Measurements from ENCODE around the gene KCNC4. TPM values are rescaled to one million over a fixed set of nuclear protein-coding genes. Genes with fewer than 3 reads are reported as not detected.

The KCNC4 gene
- total and polyA plus RNA-seq, 12 donors = 1.1 to 14.4 (median 9.3) TPM

GRCh38 chr1:110245876-110246620 lies 35.9 kb downstream of the KCNC4 start:
- TF ChIP-seq CTCF (IDR thresholded peaks at IDR 0.05) = no peak
- TF ChIP-seq POLR2A (IDR thresholded peaks at IDR 0.05) = no peak
- 47 to 68% (median 60%) methylated on average over 9 of the region's 9 CpGs for WGBS, 4 donors
- intact Hi-C loops (cut with DNase I) = no loop called here

DNA sequence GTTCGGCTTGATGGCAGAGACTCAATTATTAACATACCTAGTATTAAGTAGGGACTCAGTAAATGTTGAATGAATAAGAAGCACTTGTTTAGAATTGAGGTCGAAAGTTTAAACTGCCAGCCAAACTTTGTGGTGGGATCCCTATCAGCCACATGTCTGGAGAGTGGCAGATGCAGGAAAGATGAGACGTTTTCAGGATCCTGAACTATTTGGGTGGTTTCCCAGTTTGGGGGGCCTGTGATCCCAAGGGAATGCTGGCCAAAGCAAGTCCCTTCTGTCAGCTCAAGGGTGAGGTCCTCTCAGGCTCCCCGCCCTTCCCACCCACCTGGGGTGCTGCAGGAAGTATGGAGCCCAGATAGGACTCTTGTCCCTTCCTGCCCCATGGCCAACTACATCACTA lies 38.6 kb downstream of the KCNC4 start:
- TF ChIP-seq CTCF (IDR thresholded peaks at IDR 0.05) (no peak), POLR2A (IDR thresholded peaks at IDR 0.05) (no peak)
- no peaks in the 10 kb centered on the region for H3K36me3 ChIP-seq (replicated peaks in 1 of 2)
- 76 to 89% (median 83%) methylated on average over 4 of the region's 4 CpGs for WGBS, 4 donors
- no peaks in the 10 kb centered on the region for H3K4me1 ChIP-seq (replicated peaks in 1 of 2)
- no peak overlapping the region for H3K4me3 ChIP-seq
- DNase-seq = no peak
- no peaks in the 10 kb centered on the region for H3K27me3 ChIP-seq
- no peak overlapping the region for H3K27ac ChIP-seq
- H3K9me3 ChIP-seq (replicated peaks in 1 of 3) = no peaks in the 10 kb centered on the region
- intact Hi-C loops (cut with DNase I) = no loop called here

More at GRCh38 chr1:110245876-110246620, 35.9 kb downstream of the KCNC4 start:
- Histone ChIP-seq H3K27ac (no peak overlapping the region), H3K4me1 (replicated peaks in 1 of 2) (no peaks in the 10 kb centered on the region), H3K27me3 (no peaks in the 10 kb centered on the region), H3K36me3 (replicated peaks in 1 of 2) (no peaks in the 10 kb centered on the region), H3K9me3 (replicated peaks in 1 of 3) (no peaks in the 10 kb centered on the region), H3K4me3 (no peak overlapping the region)
- no peak for DNase-seq

DNA sequence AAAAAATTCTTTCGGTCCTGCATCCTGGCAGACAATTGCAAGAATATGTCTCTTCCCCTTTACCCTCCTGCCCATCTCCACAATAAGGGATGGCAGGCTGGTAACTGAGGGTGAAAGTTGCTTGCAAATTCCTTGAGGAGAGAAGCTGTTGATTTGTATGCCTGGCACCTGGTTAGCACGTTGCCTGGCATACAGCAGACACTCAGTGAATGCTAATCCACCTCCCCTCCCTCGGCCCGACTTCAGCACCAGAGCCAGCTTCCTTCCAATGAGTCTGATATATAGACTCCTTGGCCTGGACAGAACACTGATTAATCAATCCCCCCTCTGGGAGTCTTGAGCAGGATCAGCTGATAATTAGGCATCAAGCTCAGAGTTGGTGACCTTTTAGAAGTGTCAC lies 39.1 kb downstream of the KCNC4 start:
- no peak overlapping the region for H3K4me3 ChIP-seq
- H3K27ac ChIP-seq = no peak overlapping the region
- no peaks in the 10 kb centered on the region for H3K27me3 ChIP-seq
- H3K36me3 ChIP-seq (replicated peaks in 1 of 2) = no peaks in the 10 kb centered on the region
- no peak for TF ChIP-seq CTCF (IDR thresholded peaks at IDR 0.05)
- TF ChIP-seq POLR2A (IDR thresholded peaks at IDR 0.05) = no peak
- H3K9me3 ChIP-seq (replicated peaks in 1 of 3) = no peaks in the 10 kb centered on the region
- no peak for DNase-seq
- intact Hi-C loops (cut with DNase I) = no loop called here
- no peaks in the 10 kb centered on the region for H3K4me1 ChIP-seq (replicated peaks in 1 of 2)
- 70 to 86% (median 77%) methylated on average over 4 of the region's 4 CpGs for WGBS, 4 donors

DNA sequence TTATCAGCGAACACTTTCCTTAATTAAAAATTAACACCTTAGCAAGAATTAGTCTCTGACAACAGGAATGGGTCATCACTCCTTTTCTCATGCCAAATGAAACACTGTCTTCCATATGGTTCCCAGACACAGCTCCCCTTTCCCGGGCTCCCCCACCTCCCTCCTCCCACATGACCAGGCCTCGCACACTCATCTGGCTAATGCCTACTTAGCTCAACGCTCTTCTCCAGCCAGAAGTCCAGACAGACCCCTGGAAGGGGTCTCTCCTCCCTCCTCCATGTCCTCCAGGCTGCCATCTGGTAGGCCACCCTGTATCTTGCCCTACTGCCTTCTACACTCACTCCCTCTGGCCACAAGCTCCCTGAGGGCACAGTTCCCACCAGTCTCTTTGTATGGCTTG lies 39.9 kb downstream of the KCNC4 start:
- no peak for DNase-seq
- WGBS, 4 donors = 79 to 88% (median 86%) methylated on average over 4 of the region's 4 CpGs
- no peaks in the 10 kb centered on the region for H3K36me3 ChIP-seq (replicated peaks in 1 of 2)
- H3K27me3 ChIP-seq = no peaks in the 10 kb centered on the region
- H3K4me1 ChIP-seq (replicated peaks in 1 of 2) = no peaks in the 10 kb centered on the region
- TF ChIP-seq POLR2A (IDR thresholded peaks at IDR 0.05) (no peak), CTCF (IDR thresholded peaks at IDR 0.05) (no peak)
- intact Hi-C loops (cut with DNase I) = no loop called here
- no peak overlapping the region for H3K27ac ChIP-seq
- H3K4me3 ChIP-seq = no peak overlapping the region
- H3K9me3 ChIP-seq (replicated peaks in 1 of 3) = no peaks in the 10 kb centered on the region
